Dendritic cell treated with granulocyte-macrophage colony-stimulating factor and Interleukin-4, amounts not matched to agents 40 ng/mL and 50 ng/mL, for 4 days (primary cell): ENCODE measurements around the gene RAB20.
"Not testable (repeated sequence)": the region's sequence is repeated elsewhere in the genome, so short reads cannot be mapped to it uniquely, and the experiment has no call there.

Experiments
- H3K27ac Mint-ChIP-seq: one replicate; pipeline ENCODE4 v1.8.0; 2022; ENCODE audit warnings: mild to moderate bottlenecking, mixed read lengths
- H3K27me3 Mint-ChIP-seq: one replicate; pipeline ENCODE4 v1.8.0; 2022; ENCODE audit warnings: mild to moderate bottlenecking, mixed read lengths
- H3K36me3 Mint-ChIP-seq: one replicate; pipeline ENCODE4 v1.8.0; 2022; ENCODE audit warnings: low read depth, mixed read lengths
- H3K4me1 Mint-ChIP-seq: one replicate; pipeline ENCODE4 v1.8.0; 2022; ENCODE audit warnings: low read depth, mixed read lengths
- H3K4me3 Mint-ChIP-seq: one replicate; pipeline ENCODE4 v1.8.0; 2022; ENCODE audit warnings: mild to moderate bottlenecking, moderate library complexity, mixed read lengths
- H3K9me3 Mint-ChIP-seq: one replicate; pipeline ENCODE4 v1.8.0; 2022; ENCODE audit warnings: mixed read lengths
- intact Hi-C: fragments of 100-400 bp; cut with micrococcal nuclease; formaldehyde crosslinking; loops from one replicate; pipeline ENCODE4 v1.15.0; 2022

The RAB20 gene

DNA sequence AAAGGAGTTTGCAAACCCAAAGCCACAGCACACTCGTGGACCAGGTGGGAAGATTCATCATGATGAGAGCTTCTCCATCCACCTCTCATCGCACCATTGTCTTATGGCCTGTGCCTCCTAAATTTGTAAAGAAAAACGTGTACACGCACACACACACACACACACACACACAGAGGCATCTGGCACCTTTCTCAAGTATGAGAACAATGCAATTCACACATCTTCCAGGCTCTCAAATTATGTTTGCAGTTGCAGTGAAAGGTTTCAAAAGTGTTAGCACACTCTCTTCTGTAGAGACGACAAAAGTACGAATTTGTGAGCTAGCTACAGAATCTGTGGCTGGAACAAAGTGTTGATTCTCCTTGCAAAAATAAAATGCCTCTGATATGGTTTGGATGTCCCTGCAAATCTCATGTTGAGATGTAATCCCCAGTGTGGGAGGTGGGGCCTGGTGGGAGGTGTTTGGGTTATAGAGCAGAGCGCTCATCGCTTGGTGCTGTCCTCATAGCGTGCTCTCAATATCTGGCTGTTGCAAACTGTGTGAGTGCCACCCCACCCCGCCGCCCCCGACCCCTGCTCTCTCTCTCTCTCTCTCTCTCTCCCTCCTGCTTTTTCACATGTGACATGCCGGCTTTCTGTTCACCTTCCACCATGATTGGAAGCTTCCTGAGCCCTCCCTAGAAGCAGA, 21.8 kb upstream of the RAB20 start:
- intact Hi-C loops = no loop called here
- Mint-ChIP-seq H3K27ac (no peak overlapping the region), H3K4me3 (no peak overlapping the region), H3K9me3 (no peaks in the 10 kb centered on the region), H3K27me3 (peaks cover 4% of the 10 kb centered on the region), H3K36me3 (no peaks in the 10 kb centered on the region), H3K4me1 (peaks cover 18% of the 10 kb centered on the region)

GRCh38 chr13:110582421-110582954, 21.0 kb upstream of the RAB20 start:
- peaks cover 20% of the 10 kb centered on the region for H3K4me1 Mint-ChIP-seq
- no peak overlapping the region for H3K4me3 Mint-ChIP-seq
- peaks cover 4% of the 10 kb centered on the region for H3K27me3 Mint-ChIP-seq
- intact Hi-C loops = no loop called here
- H3K36me3 Mint-ChIP-seq = no peaks in the 10 kb centered on the region
- no peak overlapping the region for H3K27ac Mint-ChIP-seq
- H3K9me3 Mint-ChIP-seq = no peaks in the 10 kb centered on the region

DNA sequence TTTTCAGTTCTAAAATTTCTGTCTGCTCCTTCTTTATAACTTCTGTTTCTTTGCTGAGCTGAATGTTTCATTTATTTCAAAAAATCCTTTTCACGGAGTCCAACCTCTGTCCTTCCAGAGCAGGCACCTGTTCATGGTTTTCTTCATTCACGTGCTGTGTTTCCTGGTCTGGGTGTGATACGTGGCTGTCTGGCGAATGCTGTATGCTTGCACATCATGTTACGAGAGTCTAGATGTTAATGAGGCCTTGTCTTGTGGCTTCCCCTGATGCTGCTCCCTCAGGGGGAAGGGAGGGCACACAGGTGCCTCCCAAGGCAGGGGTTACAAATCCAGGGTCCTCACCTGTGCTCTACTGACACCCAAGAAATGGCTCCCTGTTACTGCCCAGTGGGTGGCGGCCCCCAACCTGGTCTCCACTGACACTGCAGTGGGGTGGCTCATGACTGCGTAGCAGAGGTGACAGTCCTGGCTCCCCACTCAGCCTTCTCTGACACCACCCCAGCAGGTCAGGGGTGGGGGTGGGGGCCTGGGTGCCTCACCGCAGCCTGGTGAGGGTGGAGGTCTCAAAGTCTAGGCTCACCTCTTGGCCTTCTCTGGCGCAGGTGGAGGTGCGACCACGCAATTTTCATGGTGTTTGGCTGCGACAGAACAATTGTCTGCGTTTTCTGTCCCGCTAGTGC, 20.1 kb upstream of the RAB20 start:
- Mint-ChIP-seq H3K4me3 (no peak overlapping the region), H3K36me3 (no peaks in the 10 kb centered on the region), H3K4me1 (peaks cover 20% of the 10 kb centered on the region), H3K9me3 (no peaks in the 10 kb centered on the region), H3K27ac (no peak overlapping the region), H3K27me3 (peaks cover 7% of the 10 kb centered on the region)
- intact Hi-C loops = no loop called here

DNA sequence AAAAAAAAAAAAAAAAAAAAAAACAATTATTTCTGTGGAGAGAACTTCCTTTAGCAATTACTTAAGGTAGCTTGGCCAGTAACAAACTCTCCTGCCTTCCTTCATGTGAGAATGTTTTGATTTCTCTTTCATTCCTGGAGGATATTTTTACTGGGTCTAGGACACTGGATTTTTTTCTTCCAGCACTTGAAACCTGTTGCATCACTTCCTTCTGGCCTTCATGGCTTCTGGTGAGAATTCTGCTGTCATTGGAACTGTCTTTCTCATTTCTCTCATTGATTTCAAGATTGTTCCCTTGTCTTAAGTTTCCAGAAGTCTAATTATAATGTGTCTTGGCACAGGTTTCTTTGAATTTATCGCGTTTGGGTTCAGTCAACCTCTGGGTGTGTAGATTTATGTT, 19.3 kb upstream of the RAB20 start:
- H3K36me3 Mint-ChIP-seq = no peaks in the 10 kb centered on the region
- no peaks in the 10 kb centered on the region for H3K9me3 Mint-ChIP-seq
- H3K4me3 Mint-ChIP-seq = no peak overlapping the region
- H3K27me3 Mint-ChIP-seq = peaks cover 11% of the 10 kb centered on the region
- peaks cover 25% of the 10 kb centered on the region for H3K4me1 Mint-ChIP-seq
- intact Hi-C loops = no loop called here
- H3K27ac Mint-ChIP-seq = no peak overlapping the region

- H3K4me3 Mint-ChIP-seq = no peak overlapping the region
- no peak overlapping the region for H3K27ac Mint-ChIP-seq
- H3K4me1 Mint-ChIP-seq = peaks cover 40% of the 10 kb centered on the region
- intact Hi-C loops = loop anchor here (5.0 kb wide), 1 partner anchor 116 kb away; no protein-coding TSS in a partner anchor
- no peaks in the 10 kb centered on the region for H3K9me3 Mint-ChIP-seq
- H3K27me3 Mint-ChIP-seq = peaks cover 27% of the 10 kb centered on the region
- no peaks in the 10 kb centered on the region for H3K36me3 Mint-ChIP-seq
Measured at GRCh38 chr13:110578363-110578762, 16.8 kb upstream of the RAB20 start.

GRCh38 chr13:110576736-110577476, 15.4 kb upstream of the RAB20 start:
- peaks cover 40% of the 10 kb centered on the region for H3K4me1 Mint-ChIP-seq
- H3K27me3 Mint-ChIP-seq = peaks cover 35% of the 10 kb centered on the region
- H3K27ac Mint-ChIP-seq = no peak overlapping the region
- intact Hi-C loops = loop anchor here (5.0 kb wide), 1 partner anchor 115 kb away; no protein-coding TSS in a partner anchor
- no peak overlapping the region for H3K4me3 Mint-ChIP-seq
- H3K9me3 Mint-ChIP-seq = no peaks in the 10 kb centered on the region
- no peaks in the 10 kb centered on the region for H3K36me3 Mint-ChIP-seq

- intact Hi-C loops = loop anchor here (5.0 kb wide), 1 partner anchor 114 kb away; no protein-coding TSS in a partner anchor
- Mint-ChIP-seq H3K27ac (no peak overlapping the region), H3K4me3 (no peak overlapping the region), H3K4me1 (peaks cover 40% of the 10 kb centered on the region), H3K36me3 (no peaks in the 10 kb centered on the region), H3K27me3 (peaks cover 40% of the 10 kb centered on the region), H3K9me3 (no peaks in the 10 kb centered on the region)
Measured at GRCh38 chr13:110576070-110576394, 14.5 kb upstream of the RAB20 start.

DNA sequence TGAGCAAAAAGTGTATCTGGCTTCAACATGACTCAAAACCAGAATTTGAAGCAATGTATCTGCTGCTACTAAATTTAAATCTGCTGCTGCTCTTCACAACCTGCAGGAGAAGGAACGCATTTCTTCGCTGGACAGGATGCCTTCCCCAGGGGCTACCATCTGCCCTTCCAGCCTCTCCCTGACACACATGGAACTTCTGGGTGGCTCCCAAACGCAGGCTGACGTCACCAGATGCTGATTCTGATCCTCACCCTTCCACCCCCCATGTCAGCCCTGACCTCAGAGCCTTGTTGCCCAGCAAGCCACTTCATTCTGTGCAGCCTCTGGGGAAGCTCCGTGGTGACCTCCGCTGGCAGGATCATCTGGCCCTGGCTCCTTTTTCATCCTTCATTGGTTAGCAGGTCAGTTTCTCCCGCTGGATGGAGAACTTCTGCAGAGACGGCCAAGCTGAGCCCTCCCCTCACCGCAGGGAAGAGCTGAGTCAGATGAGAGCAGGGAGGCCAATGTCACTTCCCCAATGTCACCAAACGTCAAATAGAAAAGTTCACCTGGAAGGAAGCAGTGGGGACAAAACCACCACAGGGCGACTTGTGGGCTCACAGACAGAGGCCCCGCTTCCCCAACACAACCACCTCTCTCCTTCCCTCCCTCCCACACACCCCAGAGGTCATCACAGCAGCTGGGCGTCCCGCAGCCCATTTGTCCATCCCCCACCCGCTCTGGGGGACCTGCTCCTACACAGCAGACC, 14.0 kb upstream of the RAB20 start:
- Mint-ChIP-seq H3K36me3 (no peaks in the 10 kb centered on the region), H3K4me1 (peaks cover 36% of the 10 kb centered on the region), H3K4me3 (no peak overlapping the region), H3K27ac (peak overlapping the region; percentile 1), H3K27me3 (peaks cover 40% of the 10 kb centered on the region), H3K9me3 (no peaks in the 10 kb centered on the region)
- intact Hi-C loops = loop anchor here (5.0 kb wide), 1 partner anchor 113 kb away; no protein-coding TSS in a partner anchor

DNA sequence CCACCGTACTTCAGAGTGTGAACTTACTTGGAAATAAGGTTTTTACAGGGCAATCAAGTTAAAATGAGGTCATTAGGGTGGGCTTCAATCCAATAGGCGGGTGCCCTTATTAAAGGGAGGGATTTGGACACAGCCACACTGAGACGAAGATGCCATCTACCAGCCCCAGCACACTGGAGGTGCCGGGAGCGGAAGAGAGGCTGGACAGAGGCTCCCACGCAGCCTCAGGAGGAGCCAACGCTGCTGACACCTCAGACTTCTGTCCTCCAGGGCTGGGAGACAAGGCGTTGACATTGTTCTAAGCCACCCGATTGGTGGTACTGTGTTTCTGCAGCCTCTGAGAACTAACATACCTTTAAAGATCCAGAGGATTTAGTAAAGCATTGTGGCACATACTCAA, 12.6 kb upstream of the RAB20 start:
- Mint-ChIP-seq H3K27ac (no peak overlapping the region), H3K36me3 (no peaks in the 10 kb centered on the region), H3K4me1 (peaks cover 30% of the 10 kb centered on the region), H3K9me3 (no peaks in the 10 kb centered on the region), H3K4me3 (no peak overlapping the region), H3K27me3 (peaks cover 40% of the 10 kb centered on the region)
- intact Hi-C loops = no loop called here

GRCh38 chr13:110572778-110573118, 11.2 kb upstream of the RAB20 start:
- Mint-ChIP-seq H3K27me3 (peaks cover 39% of the 10 kb centered on the region), H3K27ac (no peak overlapping the region), H3K4me3 (no peak overlapping the region), H3K9me3 (no peaks in the 10 kb centered on the region), H3K36me3 (no peaks in the 10 kb centered on the region), H3K4me1 (peaks cover 24% of the 10 kb centered on the region)
- intact Hi-C loops = no loop called here

GRCh38 chr13:110571896-110572777, 10.6 kb upstream of the RAB20 start:
- H3K27me3 Mint-ChIP-seq = peaks cover 37% of the 10 kb centered on the region
- intact Hi-C loops = no loop called here
- no peak overlapping the region for H3K4me3 Mint-ChIP-seq
- H3K9me3 Mint-ChIP-seq = no peaks in the 10 kb centered on the region
- peaks cover 24% of the 10 kb centered on the region for H3K4me1 Mint-ChIP-seq
- no peak overlapping the region for H3K27ac Mint-ChIP-seq
- H3K36me3 Mint-ChIP-seq = no peaks in the 10 kb centered on the region

GRCh38 chr13:110570886-110571285, 9.4 kb upstream of the RAB20 start:
- Mint-ChIP-seq H3K9me3 (no peaks in the 10 kb centered on the region), H3K36me3 (no peaks in the 10 kb centered on the region), H3K27me3 (peaks cover 31% of the 10 kb centered on the region), H3K4me3 (no peak overlapping the region), H3K27ac (no peak overlapping the region), H3K4me1 (peaks cover 19% of the 10 kb centered on the region)
- intact Hi-C loops = no loop called here

DNA sequence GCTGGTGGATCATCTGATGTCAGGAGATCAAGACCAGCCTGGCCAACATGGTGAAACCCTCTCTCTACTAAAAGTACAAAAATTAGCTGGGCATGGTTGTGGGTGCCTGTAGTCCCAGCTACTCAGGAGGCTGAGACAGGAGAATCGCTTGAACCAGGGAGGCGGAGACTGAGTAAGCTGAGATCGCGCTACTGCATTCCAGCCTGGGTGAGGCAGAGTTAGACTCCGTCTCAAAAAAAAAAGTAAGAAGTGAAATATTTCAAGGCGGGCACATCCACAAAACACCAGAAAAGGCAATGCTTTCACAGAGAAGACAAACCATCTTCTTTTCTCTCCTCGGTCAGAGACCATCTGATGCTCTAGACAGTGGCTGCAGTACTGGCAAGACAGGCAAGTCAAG, 8.4 kb upstream of the RAB20 start:
- H3K27ac Mint-ChIP-seq, H3K9me3 Mint-ChIP-seq, H3K36me3 Mint-ChIP-seq, intact Hi-C loops, H3K4me3 Mint-ChIP-seq: not testable (repeated sequence)
- Mint-ChIP-seq H3K4me1 (peaks cover 10% of the 10 kb centered on the region), H3K27me3 (peaks cover 25% of the 10 kb centered on the region)
